IMR-90 (cell line): Measurements from ENCODE around the gene PROSER2. TPM values are rescaled to one million over a fixed set of nuclear protein-coding genes. Genes with fewer than 3 reads are reported as not detected.
A peak's percentile ranks its signal among the peaks of the same experiment; 100 is the strongest.

ENCODE experiments used
- ATAC-seq: fragments of 200-7000 bp; cut with Tn5 transposase; 2 replicates; pipeline ENCODE4 v1.9.1; 2020; ENCODE audit warnings: low read depth, mild to moderate bottlenecking, moderate library complexity
- BruUV-seq: library from RNA; stranded (reverse); fragments of 400-500 nt; replicated peaks from 2 replicates; lab custom pipeline; 2021; lab: Mats Ljungman, UMichigan
- CTCF ChIA-PET: fragments of 300-600 bp; formaldehyde crosslinking; extraction: SDS; loops from one replicate; lab custom pipeline; 2021; ENCODE audit warnings: antibody characterized with exemption; lab: Yijun Ruan, JAX
- POLR2A ChIA-PET: fragments of 300-600 bp; sonication (Branson Sonifier 250); formaldehyde crosslinking; loops from one replicate; lab custom pipeline; 2022; ENCODE audit warnings: antibody characterized with exemption; ENCODE audit not compliant: unreplicated experiment; lab: Charles Lee
- DNase-seq: peaks from one replicate; pipeline ENCODE4 v3.0.0; 2013
- H2AFZ ChIP-seq: replicated peaks from 2 replicates; pipeline ENCODE3; 2013; ENCODE audit warnings: low read length, mild to moderate bottlenecking; ENCODE audit not compliant: poor library complexity
- H2AK5ac ChIP-seq: 2 replicates; pipeline ENCODE4 v1.6.1; 2013; ENCODE audit warnings: low read depth, low read length, inconsistent platforms
- H2AK9ac ChIP-seq: replicated peaks from 2 replicates; pipeline ENCODE3; 2013; ENCODE audit warnings: mild to moderate bottlenecking, low read depth, low read length, moderate library complexity; ENCODE audit not compliant: poor library complexity
- H2BK120ac ChIP-seq: 2 replicates; pipeline ENCODE4 v1.6.1; 2013; ENCODE audit warnings: low read depth, low read length, inconsistent platforms
- H2BK15ac ChIP-seq: 3 replicates; pipeline ENCODE4 v1.6.1; 2013; ENCODE audit warnings: low read depth, low read length, inconsistent platforms
- H2BK20ac ChIP-seq: 2 replicates; pipeline ENCODE4 v1.6.1; 2013; ENCODE audit warnings: low read depth, mild to moderate bottlenecking, inconsistent platforms, low read length, moderate library complexity
- H2BK5ac ChIP-seq: 2 replicates; pipeline ENCODE4 v1.6.1; 2013; ENCODE audit warnings: mild to moderate bottlenecking, low read depth, low read length, inconsistent platforms; ENCODE audit not compliant: poor library complexity, severe bottlenecking
- H3K14ac ChIP-seq: replicated peaks from 2 replicates; pipeline ENCODE4 v1.6.1; 2013; ENCODE audit warnings: low read depth, low read length, inconsistent platforms
- H3K18ac ChIP-seq: 2 replicates; pipeline ENCODE4 v1.6.1; 2013; ENCODE audit warnings: low read depth, low read length, control low read depth
- H3K23ac ChIP-seq: 2 replicates; pipeline ENCODE4 v1.6.1; 2013; ENCODE audit warnings: low read depth, low read length, inconsistent platforms
- H3K27ac ChIP-seq: 2 replicates; pipeline ENCODE4 v1.5.1; 2013; ENCODE audit warnings: mild to moderate bottlenecking, control low read depth, low read length; ENCODE audit not compliant: insufficient read depth
- H3K27me3 ChIP-seq: 2 replicates; pipeline ENCODE4 v1.6.1; 2013; ENCODE audit warnings: low read length; ENCODE audit not compliant: control insufficient read depth, insufficient read depth
- H3K36me3 ChIP-seq: 2 replicates; pipeline ENCODE4 v1.6.1; 2013; ENCODE audit warnings: low read length, mixed read lengths; ENCODE audit not compliant: control insufficient read depth, insufficient read depth
- H3K4ac ChIP-seq: 2 replicates; pipeline ENCODE4 v1.6.1; 2013; ENCODE audit warnings: low read depth, low read length, inconsistent platforms
- H3K4me1 ChIP-seq: 2 replicates; pipeline ENCODE4 v1.6.1; 2013; ENCODE audit warnings: low read length, mixed read lengths; ENCODE audit not compliant: control insufficient read depth, insufficient read depth
- H3K4me2 ChIP-seq: 2 replicates; pipeline ENCODE4 v1.6.1; 2013; ENCODE audit warnings: low read depth, mild to moderate bottlenecking, control low read depth, low read length, moderate library complexity
- H3K4me3 ChIP-seq: 2 replicates; pipeline ENCODE4 v1.5.1; 2013; ENCODE audit warnings: low read depth, mild to moderate bottlenecking, control low read depth, low read length, moderate library complexity; ENCODE audit not compliant: insufficient read depth
- H3K56ac ChIP-seq: 2 replicates; pipeline ENCODE4 v1.6.1; 2013; ENCODE audit warnings: low read length, inconsistent platforms; ENCODE audit not compliant: insufficient read depth; ENCODE audit errors: extremely low read depth
- H3K79me1 ChIP-seq, 2 experiments: 2 replicates each; pipeline ENCODE4 v1.6.1; 2013; ENCODE audit warnings: low read length in 2 of 2, inconsistent platforms in 1 of 2, low read depth in 1 of 2
- H3K9ac ChIP-seq: 2 replicates; pipeline ENCODE4 v1.6.1; 2013; ENCODE audit warnings: low read depth, low read length, control low read depth
- H3K9me1 ChIP-seq: 2 replicates; pipeline ENCODE4 v1.6.1; 2013; ENCODE audit warnings: low read length, inconsistent platforms; ENCODE audit not compliant: insufficient read depth
- H3K9me3 ChIP-seq: 2 replicates; pipeline ENCODE4 v1.6.1; 2013; ENCODE audit warnings: low read length; ENCODE audit not compliant: control insufficient read depth, insufficient read depth
- H4K20me1 ChIP-seq: 2 replicates; pipeline ENCODE4 v1.6.1; 2013; ENCODE audit warnings: low read length, inconsistent platforms; ENCODE audit not compliant: insufficient read depth
- H4K5ac ChIP-seq: 2 replicates; pipeline ENCODE4 v1.6.1; 2013; ENCODE audit warnings: mild to moderate bottlenecking, low read depth, low read length, control low read depth
- H4K8ac ChIP-seq, 2 experiments: 2 replicates each; pipeline ENCODE4 v1.6.1; 2013; ENCODE audit warnings: low read depth in 2 of 2, low read length in 2 of 2, control low read depth in 1 of 2, inconsistent platforms in 1 of 2
- H4K91ac ChIP-seq: 2 replicates; pipeline ENCODE4 v1.6.1; 2013; ENCODE audit warnings: low read depth, low read length, inconsistent platforms; ENCODE audit not compliant: insufficient read depth
- BHLHE40 ChIP-seq: fragments of 150-350 bp; IDR thresholded peaks from 2 replicates; pipeline ENCODE4 v1.6.1; 2016; ENCODE audit warnings: mild to moderate bottlenecking, low read depth, low read length
- ELK1 ChIP-seq: fragments of 150-350 bp; IDR thresholded peaks from 2 replicates; pipeline ENCODE4 v1.6.1; 2016; ENCODE audit warnings: low read depth, mild to moderate bottlenecking, low read length, moderate library complexity, borderline replicate concordance
- MAZ ChIP-seq: IDR thresholded peaks from 2 replicates; pipeline ENCODE4 v1.6.1; 2012; ENCODE audit warnings: low read depth, mild to moderate bottlenecking, low read length, improper control_type of control experiment, moderate library complexity, borderline replicate concordance
- NFE2L2 ChIP-seq: fragments of 150-350 bp; IDR thresholded peaks from 2 replicates; pipeline ENCODE4 v1.6.1; 2016; ENCODE audit warnings: low read depth, mild to moderate bottlenecking, low read length
- RAD21 ChIP-seq: IDR thresholded peaks from 2 replicates; pipeline ENCODE4 v1.6.1; 2012; ENCODE audit warnings: low read length, improper control_type of control experiment
- RCOR1 ChIP-seq: IDR thresholded peaks from 2 replicates; pipeline ENCODE4 v1.6.1; 2012; ENCODE audit warnings: mild to moderate bottlenecking, low read length, improper control_type of control experiment; ENCODE audit not compliant: insufficient replicate concordance
- SMC3 ChIP-seq: fragments of 150-350 bp; IDR thresholded peaks from 2 replicates; pipeline ENCODE4 v1.6.1; 2016; ENCODE audit warnings: low read depth, mild to moderate bottlenecking, antibody characterized with exemption, low read length, moderate library complexity
- USF2 ChIP-seq: fragments of 150-350 bp; IDR thresholded peaks from 2 replicates; pipeline ENCODE4 v1.6.1; 2017; ENCODE audit warnings: mild to moderate bottlenecking, antibody characterized with exemption, low read length, low read depth
- WGBS, 2 experiments: methylation state at CpG; one replicate each; pipeline versions ENCODE4 v1.1.5 to v1.1.7; 2013; ENCODE audit warnings: missing lambda C conversion rate in 2 of 2; ENCODE audit not compliant: insufficient read length in 1 of 2; ENCODE audit errors: extremely low coverage in 2 of 2; 5-methylcytosine and 5-hydroxymethylcytosine counted together
- dilution Hi-C: fragments of 300-500 bp; cut with HindIII; formaldehyde crosslinking; loops from one replicate; pipeline ENCODE4 v1.14.3; 2018; ENCODE audit warnings: low sequenced_read_pairs; ENCODE audit not compliant: unreplicated experiment
- in situ Hi-C: fragments of 300-500 bp; cut with MboI; formaldehyde crosslinking; loops from 3 replicates; pipeline ENCODE4 v1.14.3; 2019; ENCODE audit warnings: low sequenced_read_pairs, inconsistent platforms, mixed read lengths
- intact Hi-C: fragments of 100-400 bp; cut with micrococcal nuclease; formaldehyde crosslinking; loops from 2 replicates; pipeline ENCODE4 v1.10.0; 2022
- polyA plus RNA-seq, 3 experiments: library from polyadenylated mRNA; depleted of rRNA; stranded (reverse); fragments of >200 nt; gene quantifications; 2 replicates each; pipeline ENCODE4 v1.2.3, GENCODE V29; 2012; ENCODE audit warnings: low replicate concordance in 1 of 3
- total RNA-seq: library from RNA; depleted of rRNA; stranded (reverse); fragments of >200 nt; gene quantifications from 2 replicates; pipeline ENCODE4 v1.2.3, GENCODE V29; 2012

The PROSER2 gene
- total and polyA plus RNA-seq, 2 of the 4 experiments (the other 2 are of a cell fraction) = 1.4 to 2.0 TPM

GRCh38 chr10:11898033-11898371 is 74.8 kb downstream of the PROSER2 start:
- Histone ChIP-seq H2AFZ (peak overlapping the region; percentile 75), H2BK15ac (no peak overlapping the region; the same call in 1 of the 3 replicates), H3K36me3 (no peaks in the 10 kb centered on the region), H2BK120ac (no peak overlapping the region; the same call in 1 of the 2 replicates), H3K27ac (no peak overlapping the region), H3K56ac (no peak overlapping the region), H2BK5ac (no peak overlapping the region), H3K4ac (no peak overlapping the region), H2AK9ac (peak overlapping the region; percentile 70), H3K79me1 (no peaks in the 10 kb centered on the region), H4K5ac (no peak overlapping the region), H3K4me1 (peaks cover 3% of the 10 kb centered on the region; the same call in 1 of the 2 replicates), H3K23ac (no peak overlapping the region), H2BK20ac (no peak overlapping the region), H4K20me1 (no peaks in the 10 kb centered on the region), H3K9me1 (peaks cover 10% of the 10 kb centered on the region; the same call in 1 of the 2 replicates), H3K9me3 (no peaks in the 10 kb centered on the region), H4K8ac (0 out of 4 replicates have a peak overlapping the region, but pooled peaks of 1 of the 2 experiments have one; percentile 9), H3K4me3 (no peak overlapping the region), H3K14ac (0 out of 2 replicates have a peak overlapping the region, but pooled peaks have one; percentile 35), H3K4me2 (no peak overlapping the region), H3K27me3 (no peaks in the 10 kb centered on the region; the same call in 1 of the 2 replicates), H2AK5ac (peak overlapping the region; percentile 39; the same call in 1 of the 2 replicates), H3K18ac (no peak overlapping the region), H4K91ac (peak overlapping the region; percentile 56; the same call in 1 of the 2 replicates), H3K9ac (no peak overlapping the region)
- TF ChIP-seq SMC3 = no peak
- TF ChIP-seq USF2 = no peak
- TF ChIP-seq RCOR1 = no peak
- no peak for TF ChIP-seq BHLHE40
- no peak for TF ChIP-seq RAD21
- no peak for TF ChIP-seq MAZ
- no peak for TF ChIP-seq NFE2L2
- no peak for TF ChIP-seq ELK1
- POLR2A ChIA-PET = no interaction called here
- BruUV-seq = no TSS peak
- ATAC-seq (no peak; the same call in 1 of the 2 replicates), DNase-seq (no peak)
- CTCF ChIA-PET = interaction anchor here (1.3 kb wide), 1 partner anchor 9 kb away, joined by 3 read pairs; no protein-coding TSS in a partner anchor
- dilution Hi-C loops = no loop called here
- no CpG with 5 or more reads among the region's 3 CpGs for WGBS, 2 experiments
- in situ Hi-C loops = no loop called here
- intact Hi-C loops = no loop called here
